Esophagus (tissue), 2 donors: ENCODE data around the gene DNAJB1. TPM values are rescaled to one million over a fixed set of nuclear protein-coding genes. Genes with fewer than 3 reads are reported as not detected.

Experiments
- H3K27ac ChIP-seq, 2 donors: one replicate each; pipeline ENCODE4 v1.5.1; 2013; ENCODE audit warnings: low read depth in 2 of 2, mild to moderate bottlenecking in 2 of 2, inconsistent platforms in 1 of 2, low read length in 1 of 2, moderate library complexity in 1 of 2
- H3K27me3 ChIP-seq, 2 donors: one replicate each; pipeline ENCODE4 v1.6.1; 2013; ENCODE audit warnings: low read length in 2 of 2, control low read depth in 1 of 2, mild to moderate bottlenecking in 1 of 2; ENCODE audit not compliant: insufficient read depth in 2 of 2, control insufficient read depth in 1 of 2
- H3K36me3 ChIP-seq, 2 donors: one replicate each; pipeline ENCODE4 v1.6.1; 2013; ENCODE audit warnings: low read length in 1 of 2; ENCODE audit not compliant: control insufficient read depth in 2 of 2, insufficient read depth in 2 of 2
- H3K4me1 ChIP-seq, 2 donors: one replicate each; pipeline ENCODE4 v1.6.1; 2013; ENCODE audit warnings: low read length in 1 of 2; ENCODE audit not compliant: control insufficient read depth in 2 of 2, insufficient read depth in 2 of 2
- H3K4me3 ChIP-seq, 2 donors: one replicate each; pipeline ENCODE4 v1.5.1; 2013; ENCODE audit warnings: low read length in 2 of 2, mild to moderate bottlenecking in 2 of 2, low read depth in 1 of 2, moderate library complexity in 1 of 2
- H3K9me3 ChIP-seq, 2 donors: one replicate each; pipeline ENCODE4 v1.6.1; 2013; ENCODE audit warnings: mild to moderate bottlenecking in 2 of 2, low read depth in 1 of 2, low read length in 1 of 2, moderate library complexity in 1 of 2; ENCODE audit not compliant: control insufficient read depth in 2 of 2, insufficient read depth in 1 of 2
- WGBS, 2 donors: extraction: QIAGEN DNeasy Blood & Tissue Kit; methylation state at CpG; one replicate each; pipeline ENCODE4 v1.1.7; 2013; 5-methylcytosine and 5-hydroxymethylcytosine counted together
- polyA plus RNA-seq, 2 donors: library from polyadenylated mRNA; stranded (reverse); fragments of 200-250 nt; gene quantifications; one replicate each; pipeline ENCODE4 v1.2.3, GENCODE V29; 2013
- donor health status: healthy with polysubstance abuse.
- donor health status: Bipolar disorder and iron deficiency.

DNAJB1 gene
- polyA plus RNA-seq, 2 donors = 249 to 309 TPM

DNA sequence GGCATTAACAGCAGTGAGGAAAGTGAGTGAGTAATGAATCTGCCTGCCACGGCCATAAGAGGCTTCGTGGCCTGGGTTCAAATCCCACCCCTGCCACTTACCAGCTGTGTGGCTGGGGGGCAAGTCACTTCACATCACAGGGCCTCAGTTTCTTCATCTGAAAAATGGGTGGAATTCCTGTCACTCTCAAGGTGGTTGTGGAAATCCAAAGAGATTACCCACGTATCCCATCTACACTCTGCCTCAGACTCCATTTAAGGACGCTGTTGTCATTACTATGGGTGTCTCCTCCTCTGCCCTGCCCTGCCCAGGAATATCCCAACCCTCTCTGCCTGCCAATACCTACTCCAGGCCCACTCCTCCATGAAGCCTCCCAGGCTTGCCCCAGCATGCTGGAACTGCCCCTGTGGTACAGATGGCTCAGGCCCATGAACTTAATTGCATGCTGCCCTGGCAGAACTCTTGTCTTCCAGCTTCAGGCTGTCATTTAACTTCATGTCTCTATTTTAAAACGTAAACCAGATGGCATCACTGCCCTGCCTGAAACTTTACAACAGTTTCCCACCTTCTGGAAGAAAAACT is 25.4 kb downstream of the DNAJB1 start:
- H3K27me3 ChIP-seq = no peaks in the 10 kb centered on the region
- WGBS, 2 donors = 71 to 80% methylated on average over 5 of the region's 5 CpGs
- no peak overlapping the region for H3K4me3 ChIP-seq
- no peak overlapping the region for H3K27ac ChIP-seq
- peaks cover 0 to 13% of the 10 kb centered on the region in 2 donors for H3K36me3 ChIP-seq
- H3K9me3 ChIP-seq = no peaks in the 10 kb centered on the region
- peaks cover 0 to 12% of the 10 kb centered on the region in 2 donors for H3K4me1 ChIP-seq

GRCh38 chr19:14487370-14488125 is 30.6 kb downstream of the DNAJB1 start:
- Histone ChIP-seq H3K27ac (no peak overlapping the region), H3K9me3 (no peaks in the 10 kb centered on the region), H3K4me3 (no peak overlapping the region), H3K36me3 (peaks cover 0 to 16% of the 10 kb centered on the region in 2 donors), H3K27me3 (no peaks in the 10 kb centered on the region), H3K4me1 (no peaks in the 10 kb centered on the region)
- WGBS, 2 donors = 92% methylated on average over 16 of the region's 16 CpGs

DNA sequence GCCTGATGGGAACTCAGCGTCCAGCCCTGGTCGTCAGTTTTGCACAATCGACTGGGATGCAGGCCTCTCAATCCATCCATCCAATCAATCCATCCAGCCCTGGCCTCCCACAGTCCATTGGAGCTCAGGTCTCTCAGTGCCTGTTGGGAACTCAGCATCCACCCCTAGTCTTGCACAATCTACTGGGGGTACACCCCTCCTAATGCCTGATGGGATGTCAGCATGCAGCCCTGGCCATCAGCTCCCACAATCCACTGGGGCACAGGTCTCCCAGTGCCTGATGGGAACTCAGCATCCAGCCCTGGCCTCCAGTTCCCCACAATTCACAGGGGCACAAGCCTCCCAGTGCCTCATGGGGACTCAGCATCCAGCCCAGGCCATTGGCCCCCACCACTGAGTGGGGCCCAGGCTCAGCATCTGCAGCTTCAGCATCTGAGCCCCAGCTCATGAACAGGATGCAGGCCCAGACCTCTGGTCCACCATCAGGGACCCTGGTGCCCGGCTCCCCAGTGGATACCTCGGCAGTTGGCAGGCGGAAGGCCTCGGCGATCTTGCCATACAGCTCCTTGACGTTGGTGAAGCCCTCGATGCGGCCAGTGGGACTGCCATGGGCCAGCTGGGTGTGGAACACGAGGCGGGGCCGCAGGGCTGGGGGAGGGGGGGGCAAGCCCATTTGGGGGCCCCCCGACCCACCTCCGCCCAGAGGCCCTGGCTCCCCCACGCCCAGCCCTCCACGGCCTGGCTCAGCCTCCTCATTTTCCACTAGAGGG is 35.8 kb downstream of the DNAJB1 start:
- Histone ChIP-seq H3K4me1 (no peaks in the 10 kb centered on the region), H3K27me3 (no peaks in the 10 kb centered on the region), H3K4me3 (no peak overlapping the region), H3K27ac (no peak overlapping the region), H3K9me3 (no peaks in the 10 kb centered on the region), H3K36me3 (peaks cover 8 to 42% of the 10 kb centered on the region in 2 donors)
- 94% methylated on average over 15 to 18 of the region's 18 CpGs for WGBS, 2 donors

DNA sequence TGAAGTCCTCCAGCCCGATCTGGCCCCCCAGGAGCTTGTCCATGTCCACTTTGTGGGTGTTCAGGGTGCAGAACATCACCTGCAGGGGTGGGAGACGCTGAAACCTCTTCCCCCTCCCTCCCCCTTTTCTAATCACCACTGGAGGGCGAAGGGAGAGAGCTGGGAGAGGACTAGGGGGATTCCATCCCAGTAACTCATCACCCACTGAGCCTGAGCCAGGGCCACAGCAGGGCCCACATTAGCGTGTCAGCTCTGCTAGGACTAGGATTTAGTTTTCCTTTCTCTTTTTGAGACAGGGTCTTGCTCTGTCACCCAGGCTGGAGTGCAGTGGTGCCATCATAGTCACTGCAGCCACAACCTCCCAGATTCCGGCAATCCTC is 37.5 kb downstream of the DNAJB1 start:
- peaks cover 0 to 11% of the 10 kb centered on the region in 2 donors for H3K4me1 ChIP-seq
- no peak overlapping the region for H3K27ac ChIP-seq
- no peak overlapping the region for H3K4me3 ChIP-seq
- H3K36me3 ChIP-seq = peaks cover 8 to 42% of the 10 kb centered on the region in 2 donors
- 74 to 84% methylated on average over 5 of the region's 5 CpGs for WGBS, 2 donors
- no peaks in the 10 kb centered on the region for H3K9me3 ChIP-seq
- H3K27me3 ChIP-seq = no peaks in the 10 kb centered on the region

DNA sequence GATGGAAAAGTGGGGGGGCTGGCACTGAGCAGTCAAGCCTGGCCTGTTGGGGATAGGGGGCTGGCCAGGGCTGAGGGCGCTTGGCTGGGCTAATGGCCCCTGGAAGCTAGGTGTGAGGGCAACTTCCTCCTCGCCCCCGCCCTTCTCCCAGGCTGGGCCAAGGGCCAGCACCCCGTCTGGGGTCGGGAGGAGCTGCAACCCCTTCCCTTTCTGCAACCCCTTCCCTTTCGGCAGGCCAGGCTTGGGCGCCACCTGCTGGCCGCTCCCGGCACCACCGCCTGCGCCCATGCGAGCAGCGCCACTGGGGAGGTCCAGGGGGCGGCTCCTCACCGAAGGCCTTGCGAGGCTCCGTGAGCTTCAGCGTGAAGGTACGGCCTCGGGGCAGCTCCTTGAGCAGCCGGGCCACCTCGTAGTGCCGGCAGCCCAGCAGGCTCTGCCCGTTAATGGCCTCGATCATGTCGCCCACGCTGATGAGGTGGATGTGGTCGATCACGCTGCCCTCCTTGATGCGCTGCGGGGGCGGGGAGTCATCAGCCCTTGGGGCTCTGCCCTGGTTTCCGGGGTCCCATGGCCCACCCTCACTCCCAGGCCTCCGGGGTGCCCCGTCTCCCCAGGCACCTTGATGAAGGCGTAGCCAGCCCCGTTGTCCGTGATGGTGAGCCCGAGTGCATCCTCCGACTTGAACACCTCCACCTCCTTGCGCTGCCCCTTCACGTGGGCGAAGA is 38.1 kb downstream of the DNAJB1 start:
- H3K27ac ChIP-seq = no peak overlapping the region

DNA sequence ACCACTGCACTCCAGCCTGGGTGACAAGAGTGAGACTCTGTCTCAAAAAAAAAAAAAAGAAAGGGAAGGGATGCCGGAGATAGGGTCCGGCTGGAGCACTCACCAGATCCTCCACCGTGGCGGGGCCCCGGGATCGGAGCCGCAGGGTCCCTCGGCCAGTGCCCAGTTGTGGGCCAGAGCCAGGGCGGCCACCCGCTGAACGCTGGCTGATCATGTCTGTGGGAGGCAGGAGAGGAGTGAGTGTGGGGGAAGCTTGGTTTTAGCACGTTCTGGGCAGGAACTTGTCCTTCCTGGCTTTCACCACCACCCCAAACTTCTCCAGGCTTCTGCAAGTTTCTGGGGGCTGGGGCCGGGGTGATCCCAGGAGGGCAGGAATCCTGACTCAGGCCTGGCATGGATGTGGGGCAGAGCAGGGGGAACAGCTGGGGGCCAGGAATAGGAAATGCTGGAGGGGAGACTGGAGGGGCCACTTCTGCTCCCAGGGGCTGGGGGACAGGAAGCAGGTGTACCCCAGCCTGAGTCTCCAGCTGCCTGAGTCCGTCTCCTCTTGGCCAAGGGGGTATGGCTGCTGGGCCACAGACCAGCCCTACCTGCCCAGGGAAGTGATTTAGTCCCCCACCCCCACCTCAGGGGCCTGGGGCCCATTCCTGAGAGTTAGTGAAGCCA is 38.8 kb downstream of the DNAJB1 start:
- H3K27me3 ChIP-seq = no peaks in the 10 kb centered on the region
- no peak overlapping the region for H3K27ac ChIP-seq
- WGBS, 2 donors = 80 to 94% methylated on average over 14 of the region's 14 CpGs
- peaks cover 8 to 42% of the 10 kb centered on the region in 2 donors for H3K36me3 ChIP-seq
- H3K4me3 ChIP-seq = no peak overlapping the region
- peaks cover 0 to 18% of the 10 kb centered on the region in 2 donors for H3K4me1 ChIP-seq
- no peaks in the 10 kb centered on the region for H3K9me3 ChIP-seq

More for the DNA sequence above, 38.1 kb downstream of the DNAJB1 start:
- no peak overlapping the region for H3K4me3 ChIP-seq
- no peaks in the 10 kb centered on the region for H3K27me3 ChIP-seq
- H3K36me3 ChIP-seq = peaks cover 8 to 42% of the 10 kb centered on the region in 2 donors
- 63 to 67% methylated on average over 43 of the region's 43 CpGs for WGBS, 2 donors
- H3K4me1 ChIP-seq = peaks cover 0 to 13% of the 10 kb centered on the region in 2 donors
- no peaks in the 10 kb centered on the region for H3K9me3 ChIP-seq

GRCh38 chr19:14478113-14478545 is 40.1 kb downstream of the DNAJB1 start:
- Histone ChIP-seq H3K36me3 (peaks cover 8 to 42% of the 10 kb centered on the region in 2 donors), H3K9me3 (no peaks in the 10 kb centered on the region), H3K27ac (no peak overlapping the region), H3K4me3 (no peak overlapping the region), H3K4me1 (peaks cover 0 to 28% of the 10 kb centered on the region in 2 donors), H3K27me3 (no peaks in the 10 kb centered on the region)
- WGBS, 2 donors = 72 to 76% methylated on average over 24 of the region's 24 CpGs

GRCh38 chr19:14477418-14478112 is 40.6 kb downstream of the DNAJB1 start:
- Histone ChIP-seq H3K27ac (peak overlapping the region in 1 of 2 donors; percentile 59), H3K9me3 (no peaks in the 10 kb centered on the region), H3K4me1 (peaks cover 0 to 30% of the 10 kb centered on the region in 2 donors), H3K36me3 (peaks cover 8 to 39% of the 10 kb centered on the region in 2 donors), H3K4me3 (no peak overlapping the region), H3K27me3 (peaks cover 0 to 2% of the 10 kb centered on the region in 2 donors)
- WGBS, 2 donors = 55 to 71% methylated on average over 10 of the region's 10 CpGs
